Endodermal cell (in vitro differentiated cells): ENCODE measurements around the gene NPSR1. TPM values are rescaled to one million over a fixed set of nuclear protein-coding genes. Genes with fewer than 3 reads are reported as not detected.

ENCODE experiments used
- DNase-seq: peaks from one replicate; pipeline ENCODE4 v3.0.0-alpha.2; 2017
- H3K27ac ChIP-seq: 2 replicates; pipeline ENCODE4 v1.5.1; 2013; ENCODE audit warnings: mild to moderate bottlenecking, low read depth, low read length, moderate library complexity
- H3K27me3 ChIP-seq: 2 replicates; pipeline ENCODE4 v1.6.1; 2013; ENCODE audit warnings: mild to moderate bottlenecking, low read length, moderate library complexity; ENCODE audit not compliant: insufficient read depth, control insufficient read depth, poor library complexity, severe bottlenecking
- H3K36me3 ChIP-seq: 2 replicates; pipeline ENCODE4 v1.7.0; 2013; ENCODE audit warnings: mild to moderate bottlenecking, low read length, moderate library complexity; ENCODE audit not compliant: control insufficient read depth, insufficient read depth
- H3K4me1 ChIP-seq: one replicate; pipeline ENCODE4 v1.7.0; 2013; ENCODE audit warnings: low read length; ENCODE audit not compliant: control insufficient read depth, insufficient read depth
- H3K4me3 ChIP-seq: 2 replicates; pipeline ENCODE4 v1.5.1; 2013; ENCODE audit warnings: mild to moderate bottlenecking, low read length, moderate library complexity
- H3K9ac ChIP-seq: 2 replicates; pipeline ENCODE4 v1.6.1; 2013; ENCODE audit warnings: mild to moderate bottlenecking, low read length, moderate library complexity; ENCODE audit not compliant: poor library complexity, severe bottlenecking; ENCODE audit errors: extremely low read depth
- H3K9me3 ChIP-seq: 2 replicates; pipeline ENCODE4 v1.6.1; 2013; ENCODE audit warnings: mild to moderate bottlenecking, low read length, moderate library complexity; ENCODE audit not compliant: control insufficient read depth
- H3K27ac Mint-ChIP-seq: 2 replicates; pipeline ENCODE4 v1.8.0; 2020; ENCODE audit warnings: mixed read lengths
- H3K27me3 Mint-ChIP-seq: 2 replicates; pipeline ENCODE4 v1.8.0; 2021; ENCODE audit warnings: mild to moderate bottlenecking, mixed read lengths; ENCODE audit not compliant: insufficient read depth
- H3K36me3 Mint-ChIP-seq: 2 replicates; pipeline ENCODE4 v1.8.0; 2020; ENCODE audit warnings: low read depth, mixed read lengths
- H3K4me1 Mint-ChIP-seq: 2 replicates; pipeline ENCODE4 v1.8.0; 2020; ENCODE audit warnings: mixed read lengths
- H3K4me3 Mint-ChIP-seq: 2 replicates; pipeline ENCODE4 v1.8.0; 2020; ENCODE audit warnings: mild to moderate bottlenecking, moderate library complexity, mixed read lengths
- H3K9me3 Mint-ChIP-seq: 2 replicates; pipeline ENCODE4 v1.8.0; 2020; ENCODE audit warnings: mild to moderate bottlenecking, mixed read lengths
- WGBS, 2 experiments: methylation state at CpG; one replicate each; pipeline versions ENCODE4 v1.1.5 to v1.1.7; 2013; ENCODE audit warnings: missing lambda C conversion rate in 2 of 2, mixed read lengths in 1 of 2; ENCODE audit not compliant: insufficient coverage in 1 of 2, insufficient read length in 1 of 2; 5-methylcytosine and 5-hydroxymethylcytosine counted together
- total RNA-seq, 2 donors: library from RNA; stranded (reverse); fragmentation: NEBNext Ultra II Directional in 1 of 2; extraction: Animal tissue kit (Norgen Biotek cat#: 25700) in 1 of 2; gene quantifications; 2 replicates in 1 of 2; 3 replicates in 1 of 2; pipeline ENCODE4 v1.2.1, GENCODE V29; 2021
- TF ChIP-seq, protein P1 (sequence below): fragments of 200-600 bp; sonication (generic); conservative IDR thresholded peaks from 2 replicates; pipeline ENCODE4 v1.5.0; 2021; ENCODE audit warnings: antibody characterized with exemption, mild to moderate bottlenecking

NPSR1 gene
- total RNA-seq, 2 donors from 2014 or later, result not detected

DNA sequence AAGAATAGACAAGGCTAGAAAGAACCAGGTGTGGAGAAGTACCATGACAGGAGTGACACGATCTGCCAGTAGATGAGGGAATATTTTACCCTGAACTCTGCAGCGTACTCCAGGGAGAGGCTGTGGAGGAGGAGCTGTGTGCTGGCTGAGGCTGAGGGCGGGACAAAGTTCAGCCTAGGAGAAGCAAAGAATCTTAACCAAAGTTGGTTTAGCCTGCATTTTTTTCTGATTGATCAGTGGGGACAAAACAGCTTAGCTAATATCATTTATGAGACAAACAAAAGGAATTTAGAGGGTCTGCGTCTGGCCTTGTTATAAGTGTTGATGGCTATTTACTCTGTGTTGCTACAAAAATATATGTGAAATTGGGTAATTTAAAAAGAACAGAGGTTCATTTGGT lies 5.2 kb upstream of the NPSR1 start:
- Mint-ChIP-seq H3K4me1 (peaks cover 18% of the 10 kb centered on the region), H3K9me3 (peaks cover 6% of the 10 kb centered on the region), H3K27ac (no peak overlapping the region), H3K27me3 (no peaks in the 10 kb centered on the region), H3K36me3 (no peaks in the 10 kb centered on the region), H3K4me3 (no peak overlapping the region)
- TF ChIP-seq, protein P1, sequence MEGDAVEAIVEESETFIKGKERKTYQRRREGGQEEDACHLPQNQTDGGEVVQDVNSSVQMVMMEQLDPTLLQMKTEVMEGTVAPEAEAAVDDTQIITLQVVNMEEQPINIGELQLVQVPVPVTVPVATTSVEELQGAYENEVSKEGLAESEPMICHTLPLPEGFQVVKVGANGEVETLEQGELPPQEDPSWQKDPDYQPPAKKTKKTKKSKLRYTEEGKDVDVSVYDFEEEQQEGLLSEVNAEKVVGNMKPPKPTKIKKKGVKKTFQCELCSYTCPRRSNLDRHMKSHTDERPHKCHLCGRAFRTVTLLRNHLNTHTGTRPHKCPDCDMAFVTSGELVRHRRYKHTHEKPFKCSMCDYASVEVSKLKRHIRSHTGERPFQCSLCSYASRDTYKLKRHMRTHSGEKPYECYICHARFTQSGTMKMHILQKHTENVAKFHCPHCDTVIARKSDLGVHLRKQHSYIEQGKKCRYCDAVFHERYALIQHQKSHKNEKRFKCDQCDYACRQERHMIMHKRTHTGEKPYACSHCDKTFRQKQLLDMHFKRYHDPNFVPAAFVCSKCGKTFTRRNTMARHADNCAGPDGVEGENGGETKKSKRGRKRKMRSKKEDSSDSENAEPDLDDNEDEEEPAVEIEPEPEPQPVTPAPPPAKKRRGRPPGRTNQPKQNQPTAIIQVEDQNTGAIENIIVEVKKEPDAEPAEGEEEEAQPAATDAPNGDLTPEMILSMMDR, result no peak
- peaks cover 4% of the 10 kb centered on the region for H3K9me3 ChIP-seq
- no peaks in the 10 kb centered on the region for H3K4me1 ChIP-seq
- DNase-seq, result no peak
- H3K27me3 ChIP-seq, result no peaks in the 10 kb centered on the region
- 84 to 87% methylated on average over 3 to 4 of the region's 4 CpGs for WGBS, 2 experiments
- H3K36me3 ChIP-seq, result no peaks in the 10 kb centered on the region
- H3K4me3 ChIP-seq, result no peak overlapping the region
- no peak overlapping the region for H3K9ac ChIP-seq
- H3K27ac ChIP-seq, result no peak overlapping the region

GRCh38 chr7:34653787-34654186 lies 4.2 kb upstream of the NPSR1 start:
- Mint-ChIP-seq H3K4me1 (peaks cover 18% of the 10 kb centered on the region), H3K27ac (no peak overlapping the region), H3K27me3 (no peaks in the 10 kb centered on the region), H3K4me3 (no peak overlapping the region), H3K36me3 (no peaks in the 10 kb centered on the region), H3K9me3 (peaks cover 6% of the 10 kb centered on the region)
- WGBS, 2 experiments, result 71 to 82% methylated on average over 1 of the region's 1 CpG
- Histone ChIP-seq H3K9me3 (peaks cover 4% of the 10 kb centered on the region), H3K4me1 (no peaks in the 10 kb centered on the region), H3K9ac (no peak overlapping the region), H3K36me3 (no peaks in the 10 kb centered on the region), H3K27ac (no peak overlapping the region), H3K4me3 (no peak overlapping the region), H3K27me3 (no peaks in the 10 kb centered on the region)
- TF ChIP-seq, protein P1, result no peak
- DNase-seq, result no peak

- no peaks in the 10 kb centered on the region for H3K36me3 Mint-ChIP-seq
Measured at GRCh38 chr7:34655384-34655783, 2.6 kb upstream of the NPSR1 start.

More at GRCh38 chr7:34655384-34655783, 2.6 kb upstream of the NPSR1 start:
- no peak overlapping the region for H3K27ac Mint-ChIP-seq
- no peaks in the 10 kb centered on the region for H3K36me3 ChIP-seq
- H3K27me3 Mint-ChIP-seq, result no peaks in the 10 kb centered on the region
- H3K4me3 ChIP-seq, result no peak overlapping the region
- H3K9me3 Mint-ChIP-seq, result peaks cover 2% of the 10 kb centered on the region
- H3K27ac ChIP-seq, result no peak overlapping the region
- H3K4me1 Mint-ChIP-seq, result peaks cover 23% of the 10 kb centered on the region
- H3K27me3 ChIP-seq, result no peaks in the 10 kb centered on the region
- WGBS, 2 experiments, result 60 to 82% methylated on average over 1 of the region's 1 CpG
- H3K4me1 ChIP-seq, result no peaks in the 10 kb centered on the region
- TF ChIP-seq, protein P1, result no peak
- DNase-seq, result no peak
- H3K9me3 ChIP-seq, result no peaks in the 10 kb centered on the region
- no peak overlapping the region for H3K4me3 Mint-ChIP-seq
- H3K9ac ChIP-seq, result no peak overlapping the region
